ENCODE results near the gene NFATC3.

NFATC3 gene

GRCh38 chr16:68200088-68200783 lies 115.1 kb downstream of the NFATC3 start:
- Mint-ChIP-seq H3K4me3 (no peak overlapping the region), H3K27ac (peak overlapping the region in 2 of 3 experiments; percentile 7 to 8), H3K9me3 (no peaks in the 10 kb centered on the region), H3K4me1 (peaks cover 14% of the 10 kb centered on the region), H3K27me3 (ENCODE audit: low read depth) (no peaks in the 10 kb centered on the region), H3K36me3 (ENCODE audit: low read depth) (peaks cover 7% of the 10 kb centered on the region)
- no peak for TF ChIP-seq CTCF (IDR thresholded peaks at IDR 0.05; ENCODE audit: unreplicated experiment in 3 of 3)

- Mint-ChIP-seq H3K4me1 (peaks cover 14% of the 10 kb centered on the region), H3K4me3 (no peak overlapping the region), H3K27ac (peak overlapping the region; percentile 53 to 86 (median 63)), H3K36me3 (ENCODE audit: low read depth) (peaks cover 7% of the 10 kb centered on the region), H3K27me3 (ENCODE audit: low read depth) (no peaks in the 10 kb centered on the region), H3K9me3 (no peaks in the 10 kb centered on the region)
- TF ChIP-seq CTCF (IDR thresholded peaks at IDR 0.05; ENCODE audit: unreplicated experiment in 3 of 3) = no peak
Measured at GRCh38 chr16:68202091-68202519, 116.9 kb downstream of the NFATC3 start.

- H3K27ac Mint-ChIP-seq = no peak overlapping the region
Measured at GRCh38 chr16:68206245-68206644, 121.1 kb downstream of the NFATC3 start.

GRCh38 chr16:68214726-68215125 lies 129.6 kb downstream of the NFATC3 start:
- Mint-ChIP-seq H3K4me1 (no peaks in the 10 kb centered on the region), H3K9me3 (no peaks in the 10 kb centered on the region), H3K27ac (no peak overlapping the region), H3K36me3 (ENCODE audit: low read depth) (peaks cover 4% of the 10 kb centered on the region), H3K4me3 (no peak overlapping the region), H3K27me3 (ENCODE audit: low read depth) (no peaks in the 10 kb centered on the region)
- TF ChIP-seq CTCF (IDR thresholded peaks at IDR 0.05; ENCODE audit: unreplicated experiment in 3 of 3) = no peak

More at GRCh38 chr16:68206245-68206644, 121.1 kb downstream of the NFATC3 start:
- Mint-ChIP-seq H3K27me3 (ENCODE audit: low read depth) (no peaks in the 10 kb centered on the region), H3K36me3 (ENCODE audit: low read depth) (peaks cover 8% of the 10 kb centered on the region), H3K4me1 (peaks cover 7% of the 10 kb centered on the region), H3K4me3 (no peak overlapping the region), H3K9me3 (no peaks in the 10 kb centered on the region)
- TF ChIP-seq CTCF (IDR thresholded peaks at IDR 0.05; ENCODE audit: unreplicated experiment in 3 of 3) = no peak

- Mint-ChIP-seq H3K9me3 (no peaks in the 10 kb centered on the region), H3K36me3 (ENCODE audit: low read depth) (peaks cover 4% of the 10 kb centered on the region), H3K27me3 (ENCODE audit: low read depth) (no peaks in the 10 kb centered on the region), H3K27ac (no peak overlapping the region), H3K4me3 (no peak overlapping the region), H3K4me1 (no peaks in the 10 kb centered on the region)
- TF ChIP-seq CTCF (IDR thresholded peaks at IDR 0.05; ENCODE audit: unreplicated experiment in 3 of 3) = no peak
Measured at GRCh38 chr16:68215302-68215701, 130.1 kb downstream of the NFATC3 start.

- H3K36me3 Mint-ChIP-seq (ENCODE audit: low read depth) = peaks cover 8% of the 10 kb centered on the region
- H3K27me3 Mint-ChIP-seq (ENCODE audit: low read depth) = no peaks in the 10 kb centered on the region
- no peak overlapping the region for H3K27ac Mint-ChIP-seq
- H3K9me3 Mint-ChIP-seq = no peaks in the 10 kb centered on the region
- H3K4me1 Mint-ChIP-seq = no peaks in the 10 kb centered on the region
- no peak overlapping the region for H3K4me3 Mint-ChIP-seq
- no peak for TF ChIP-seq CTCF (IDR thresholded peaks at IDR 0.05; ENCODE audit: unreplicated experiment in 3 of 3)
Measured at GRCh38 chr16:68216240-68216639, 131.1 kb downstream of the NFATC3 start.
